NCI-H2227 treated with DMSO at 0.1 percent for 48 hours (cell line): Measurements from ENCODE around the gene SP100.
"Not testable (repeated sequence)": the region's sequence is repeated elsewhere in the genome, so short reads cannot be mapped to it uniquely, and the experiment has no call there.

ENCODE experiments used
- DNase-seq: peaks from one replicate; lab custom pipeline; 2025; lab: John Stamatoyannopoulos, UW

Gene SP100

DNA sequence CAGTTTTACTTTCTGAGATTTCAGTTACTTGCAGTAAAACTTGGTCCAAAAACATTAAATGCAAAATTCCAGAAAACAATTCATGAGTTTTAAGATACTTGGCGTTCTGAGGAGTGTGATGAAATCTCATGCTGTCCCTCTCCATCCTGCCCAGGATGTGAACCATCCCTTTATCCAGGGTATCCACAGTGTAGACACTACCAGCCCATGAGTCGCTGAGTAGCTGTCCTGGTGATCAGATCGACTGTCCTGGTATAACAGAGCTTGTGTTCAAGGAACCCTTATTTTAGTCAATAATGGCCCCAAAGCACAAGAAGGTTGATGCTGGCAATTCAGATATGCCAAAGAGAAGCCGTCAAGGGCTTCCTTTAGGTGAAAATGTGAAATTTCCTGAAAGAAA, 3.2 kb downstream of the SP100 start:
- DNase-seq, result no peak

- no peak for DNase-seq
Measured at GRCh38 chr2:230422149-230422548, 6.1 kb downstream of the SP100 start.

GRCh38 chr2:230423851-230424458, 8.0 kb downstream of the SP100 start:
- DNase-seq, result no peak

DNA sequence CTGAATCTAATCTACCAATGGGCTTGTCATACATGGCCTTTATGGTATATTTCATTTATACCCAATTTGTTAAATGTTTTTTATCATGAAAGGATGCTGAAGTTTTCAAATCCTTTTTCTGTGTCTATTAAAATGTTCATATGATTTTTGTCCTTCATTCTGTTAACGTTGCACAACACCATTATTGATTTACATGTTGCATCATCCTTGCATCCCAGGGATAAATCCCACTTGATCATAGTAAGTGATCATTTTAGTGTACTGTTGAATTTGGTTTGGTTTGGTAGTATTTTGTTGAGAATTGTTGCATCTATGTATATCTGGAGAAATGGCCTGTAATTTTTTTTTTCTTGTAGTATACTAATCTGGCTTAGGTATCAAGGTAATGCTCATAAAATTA, 9.4 kb downstream of the SP100 start:
- DNase-seq, result no peak

DNA sequence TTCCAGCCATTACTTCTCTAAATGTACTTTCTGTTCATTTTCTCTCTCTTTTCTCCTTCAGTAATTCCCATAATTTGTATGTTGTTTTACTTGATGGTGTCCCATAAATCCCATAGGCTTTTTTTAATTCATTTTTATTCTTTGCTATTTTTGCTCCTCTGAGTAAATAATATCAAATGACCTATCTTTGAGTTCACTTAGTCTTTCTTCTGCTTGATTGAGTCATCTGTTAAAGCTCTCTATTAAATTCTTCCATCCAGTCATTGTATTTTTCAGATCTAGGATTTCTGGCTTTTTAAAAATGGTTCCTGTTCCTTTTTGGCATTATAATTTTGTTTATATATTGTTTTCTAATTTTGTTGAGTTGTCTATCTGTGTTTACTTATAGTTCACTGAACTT, 13.5 kb downstream of the SP100 start:
- no peak for DNase-seq

GRCh38 chr2:230430957-230431910, 15.2 kb downstream of the SP100 start:
- no peak for DNase-seq

- DNase-seq, result no peak
Measured at GRCh38 chr2:230434677-230435324, 18.8 kb downstream of the SP100 start.

DNA sequence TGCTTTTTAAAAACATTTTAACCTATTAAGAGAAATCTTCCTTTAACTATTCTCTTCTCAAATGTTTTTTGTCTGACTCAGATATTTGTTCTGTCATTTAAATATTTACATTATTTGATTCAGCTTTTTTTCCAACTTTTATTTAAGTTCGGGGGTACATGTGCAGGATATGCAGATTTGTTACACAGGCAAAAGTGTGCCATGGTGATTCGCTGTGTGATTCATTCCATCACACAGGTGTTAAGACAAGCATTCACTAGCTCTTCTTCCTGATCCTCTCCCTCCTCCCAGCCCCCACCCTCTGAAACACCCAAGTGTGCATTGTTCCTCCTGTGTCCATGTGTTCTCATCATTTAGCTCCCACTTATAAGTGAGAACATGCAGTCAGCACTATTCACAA, 19.4 kb downstream of the SP100 start:
- DNase-seq, result no peak

GRCh38 chr2:230439121-230439520, 23.1 kb downstream of the SP100 start:
- DNase-seq, result not testable (repeated sequence)

DNA sequence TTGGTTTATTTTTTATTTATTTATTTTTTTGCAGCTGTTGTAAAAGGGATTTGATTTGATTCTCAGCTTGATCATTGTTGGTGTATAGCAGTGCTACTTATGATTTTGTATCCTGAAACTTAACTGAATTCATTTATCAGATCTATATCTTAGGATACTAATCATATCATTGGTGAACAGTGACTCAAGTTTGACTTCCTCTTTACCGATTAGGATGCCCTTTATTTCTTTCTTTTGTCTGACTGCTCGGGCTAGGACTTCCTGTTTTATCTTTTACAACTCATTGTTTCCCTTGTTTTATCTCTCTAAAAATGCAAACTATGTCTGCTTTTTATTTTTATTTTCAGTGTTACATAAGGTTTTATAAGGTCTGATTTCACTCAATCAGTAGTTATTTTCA, 23.6 kb downstream of the SP100 start:
- no peak for DNase-seq

DNA sequence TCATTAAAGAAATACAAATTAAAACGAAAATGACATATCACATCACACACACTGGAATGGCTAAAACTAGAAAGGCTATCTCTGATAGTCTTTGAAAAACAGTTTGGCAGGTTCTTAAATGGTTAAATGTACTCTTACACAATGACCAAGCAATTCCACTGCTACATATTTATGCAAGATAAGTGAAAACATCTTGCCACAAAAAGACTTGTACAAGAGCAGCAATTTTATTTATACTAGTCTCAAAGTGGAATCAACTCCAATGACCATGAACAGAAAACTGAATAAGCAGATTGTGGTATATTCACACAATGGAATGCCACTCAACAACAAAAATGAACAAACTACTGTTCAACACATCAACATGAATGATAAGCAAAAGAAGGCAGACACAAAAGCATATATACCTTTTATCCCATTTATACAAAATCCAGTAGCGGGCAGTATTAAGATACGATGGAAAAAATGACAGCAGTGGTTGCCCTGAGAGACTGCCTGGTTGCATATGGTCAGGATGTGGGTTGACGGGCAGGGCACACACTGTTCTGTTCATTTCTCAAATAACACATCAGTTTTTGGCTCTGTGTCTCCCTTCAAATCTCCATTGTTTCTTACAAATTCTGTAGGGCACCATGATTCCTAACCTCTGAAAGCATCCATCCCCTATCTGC, 25.4 kb downstream of the SP100 start:
- no peak for DNase-seq

DNA sequence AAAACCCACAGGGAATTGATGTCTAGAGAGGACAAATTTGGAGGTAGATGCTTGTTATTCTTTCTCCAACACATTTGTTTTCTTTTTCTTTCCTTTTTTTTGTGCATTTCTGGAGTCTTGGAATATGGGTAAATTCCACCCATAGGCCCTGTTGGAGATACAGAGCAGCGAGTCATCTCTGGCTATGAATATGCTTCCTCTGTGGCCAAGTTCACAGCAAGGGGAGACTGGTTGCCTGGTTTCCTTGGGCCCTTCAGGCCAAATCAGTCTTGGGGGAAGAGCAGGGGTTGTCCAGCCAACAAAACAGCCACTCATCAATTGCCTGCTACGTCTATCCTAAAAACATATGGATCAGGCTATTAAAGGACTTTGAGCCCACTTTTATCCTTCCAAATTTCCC, 27.5 kb downstream of the SP100 start:
- no peak for DNase-seq

DNA sequence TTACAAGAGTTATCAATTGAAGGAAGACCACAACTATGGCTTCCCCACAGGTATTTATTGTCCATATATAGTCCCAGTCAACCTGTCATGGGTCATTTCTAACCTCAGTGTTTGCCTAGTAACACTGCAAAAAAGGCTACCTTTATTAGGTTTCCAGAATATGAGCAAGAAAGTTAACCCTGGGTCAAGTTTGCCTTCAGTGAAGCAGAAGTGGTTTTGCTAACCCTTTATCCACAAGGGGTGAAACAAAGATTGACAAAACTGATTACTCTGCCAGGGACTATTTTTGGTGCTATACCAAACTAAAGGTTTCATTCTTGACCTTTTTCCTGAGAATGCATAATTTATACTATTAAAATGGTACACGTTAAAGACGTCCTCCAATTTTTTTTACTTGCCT, 28.8 kb downstream of the SP100 start:
- no peak for DNase-seq

- DNase-seq, result no peak
Measured at GRCh38 chr2:230447036-230447435, 31.0 kb downstream of the SP100 start.

DNA sequence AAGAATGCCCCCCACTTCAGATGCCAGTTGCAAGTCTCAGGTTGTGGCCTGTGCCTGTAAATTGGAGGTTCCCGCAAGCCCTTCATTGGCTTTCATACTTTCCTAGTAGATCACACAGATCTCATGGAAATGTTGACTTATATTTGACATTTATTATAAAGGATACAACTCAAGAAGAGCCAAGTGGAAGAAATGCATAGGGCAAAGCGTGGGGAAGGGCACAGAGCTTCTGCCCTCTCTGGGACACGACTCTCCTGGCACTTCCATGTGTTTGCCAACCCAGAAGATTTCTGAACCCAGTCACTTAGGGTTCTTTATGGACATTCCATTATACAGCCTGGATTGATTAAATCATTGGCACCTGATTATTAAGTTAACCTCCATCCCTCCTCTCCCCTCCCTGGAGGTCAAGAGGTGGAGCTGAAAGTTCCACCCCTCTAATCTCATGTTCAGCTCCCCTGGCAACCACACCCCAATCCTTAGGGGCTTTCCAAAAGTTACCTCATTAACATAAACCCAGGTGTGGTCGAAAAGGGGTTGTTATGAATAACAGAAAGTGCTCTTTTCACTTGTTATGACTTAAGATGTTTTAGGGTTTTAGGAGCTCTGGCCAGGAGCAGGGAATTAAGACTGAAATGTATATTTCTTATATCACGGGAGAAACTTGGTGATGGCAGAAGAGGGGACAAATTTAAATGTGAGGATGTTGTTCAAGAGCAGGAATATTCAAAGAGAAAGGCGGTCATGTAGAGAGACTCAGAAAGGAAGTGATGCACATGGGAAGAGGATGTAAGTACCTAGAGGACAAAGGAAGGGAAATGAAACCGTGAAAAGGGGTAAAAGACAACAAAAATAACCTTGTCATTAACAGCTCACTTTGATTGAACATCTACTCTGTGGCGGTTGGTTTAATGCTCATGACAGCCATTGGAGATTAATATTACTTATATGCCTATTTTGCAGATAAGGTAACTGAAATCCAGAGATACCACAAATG, 31.8 kb downstream of the SP100 start:
- DNase-seq, result no peak

DNA sequence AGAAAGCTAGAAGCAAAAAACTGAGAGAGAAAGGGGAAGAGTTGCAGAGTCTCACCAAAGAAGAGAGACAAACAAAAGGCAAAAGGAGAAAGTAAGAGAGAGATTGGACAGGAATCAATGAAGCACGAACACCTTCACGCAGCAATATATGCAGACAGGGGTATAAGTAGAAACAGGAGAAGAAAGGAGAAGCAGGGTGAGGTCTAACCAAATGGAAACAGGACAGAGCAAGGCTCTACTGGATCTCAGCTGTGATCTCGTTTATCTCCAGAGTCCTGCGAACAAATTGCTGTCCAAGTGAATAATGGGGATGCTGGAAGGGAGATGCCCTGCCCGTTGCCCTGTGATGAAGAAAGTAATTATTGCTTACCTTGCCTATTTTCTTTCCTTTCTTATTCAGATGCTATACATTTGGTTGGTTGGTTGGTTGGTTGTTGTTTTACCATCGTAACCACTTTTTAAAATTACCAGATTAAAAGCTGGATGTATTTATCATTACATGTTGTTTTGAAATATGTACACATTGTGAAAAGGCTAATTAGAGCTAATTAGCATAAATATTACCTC, 34.0 kb downstream of the SP100 start:
- no peak for DNase-seq

DNA sequence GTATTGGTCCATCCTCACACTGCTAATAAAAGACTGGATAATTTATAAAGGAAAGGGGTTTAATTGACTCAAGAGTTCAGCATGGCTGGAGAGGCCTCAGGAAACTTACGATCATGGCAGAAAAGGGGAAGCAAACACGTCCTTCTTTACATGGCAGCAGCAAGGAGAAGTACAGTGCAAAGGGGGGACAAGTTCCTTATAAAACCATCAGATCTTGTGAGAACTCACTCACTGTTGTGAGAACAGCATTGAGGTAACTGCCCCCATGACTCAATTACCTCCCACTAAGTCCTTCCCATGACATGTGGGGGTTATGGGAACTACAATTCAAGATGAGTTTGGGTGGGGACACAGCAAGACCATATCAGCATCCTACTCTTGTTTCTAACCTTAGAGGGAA, 37.0 kb downstream of the SP100 start:
- no peak for DNase-seq

- no peak for DNase-seq
Measured at GRCh38 chr2:230455005-230455684, 39.1 kb downstream of the SP100 start.

- no peak for DNase-seq
Measured at GRCh38 chr2:230457073-230457768, 41.2 kb downstream of the SP100 start.

DNA sequence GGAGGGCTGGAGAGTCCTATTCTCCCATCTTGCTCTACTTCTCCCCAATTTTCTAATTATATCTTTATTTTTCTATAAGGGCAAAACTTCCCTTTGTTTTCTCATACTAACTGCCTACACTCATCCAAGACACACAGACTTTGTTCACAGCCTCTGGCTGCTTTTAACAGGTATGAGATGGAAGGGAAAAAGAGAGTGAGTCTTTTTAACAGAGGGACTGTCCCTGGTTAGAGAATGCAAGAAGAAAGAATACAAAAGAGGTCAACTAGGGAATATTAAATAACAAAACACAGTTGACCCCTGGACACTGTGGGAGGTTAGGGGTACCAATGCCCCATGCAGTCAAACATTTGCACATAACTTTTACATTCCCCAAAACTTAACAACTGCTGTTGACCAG, 41.8 kb downstream of the SP100 start:
- DNase-seq, result no peak
